Measurements from ENCODE around the gene ZKSCAN2.

GRCh38 chr16:25250467-25250866 is 7.2 kb downstream of the ZKSCAN2 start:
- TF ChIP-seq CTCF (IDR thresholded peaks at IDR 0.05) (no peak), POLR2A (IDR thresholded peaks at IDR 0.05) (no peak)

Data from testis (tissue), 2 donors.